HepG2 (cell line): Measurements from ENCODE around the gene SPAG5. TPM values are rescaled to one million over a fixed set of nuclear protein-coding genes. Genes with fewer than 3 reads are reported as not detected.

Source experiments
- BCL3 ChIP-seq: sonication (generic); formaldehyde crosslinking; IDR thresholded peaks from 2 replicates; pipeline ENCODE4 v1.5.1; 2020; ENCODE audit warnings: mild to moderate bottlenecking, missing genetic modification reagents, moderate library complexity
- DMTF1 ChIP-seq: sonication (generic); formaldehyde crosslinking; IDR thresholded peaks from 2 replicates; pipeline ENCODE4 v1.4.0; 2020; ENCODE audit warnings: mild to moderate bottlenecking, missing genetic modification reagents
- FOXA1 ChIP-seq, 2 experiments: fragments of 450-650 bp in 1 of 2; sonication (generic) in 1 of 2; formaldehyde crosslinking in 1 of 2; IDR thresholded peaks; 2 replicates each; pipeline versions ENCODE4 v1.4.0 to v1.6.1; 2016 to 2020; ENCODE audit warnings: missing genetic modification reagents in 1 of 2
- IRF9 ChIP-seq: sonication (generic); formaldehyde crosslinking; IDR thresholded peaks from 2 replicates; pipeline ENCODE4 v1.8.0; 2022; ENCODE audit warnings: missing genetic modification reagents, mild to moderate bottlenecking, borderline replicate concordance
- NCOA1 ChIP-seq: sonication (generic); formaldehyde crosslinking; IDR thresholded peaks from 2 replicates; pipeline ENCODE4 v1.9.0; 2021; ENCODE audit warnings: missing genetic modification reagents
- NFAT5 ChIP-seq: sonication (generic); formaldehyde crosslinking; IDR thresholded peaks from 2 replicates; pipeline ENCODE4 v1.4.0; 2020; ENCODE audit warnings: missing genetic modification reagents
- NKX3-1 ChIP-seq: sonication (generic); formaldehyde crosslinking; IDR thresholded peaks from 2 replicates; pipeline ENCODE4 v1.5.0; 2020; ENCODE audit warnings: missing genetic modification reagents
- PHF20 ChIP-seq: sonication (generic); formaldehyde crosslinking; IDR thresholded peaks from 2 replicates; pipeline ENCODE4 v1.5.0; 2020; ENCODE audit warnings: mild to moderate bottlenecking, missing genetic modification reagents
- POLR2A ChIP-seq, 2 experiments: IDR thresholded peaks; 2 replicates each; pipeline ENCODE4 v1.6.1; 2011; ENCODE audit warnings: low read depth in 2 of 2, low read length in 2 of 2, mild to moderate bottlenecking in 1 of 2, moderate library complexity in 1 of 2; ENCODE audit not compliant: insufficient read depth in 1 of 2
- SMYD3 ChIP-seq: sonication (generic); formaldehyde crosslinking; IDR thresholded peaks from 2 replicates; pipeline ENCODE4 v1.8.1; 2023; ENCODE audit warnings: mild to moderate bottlenecking, missing genetic modification reagents
- SRSF9 ChIP-seq: fragments of 200-400 bp; formaldehyde crosslinking; IDR thresholded peaks from 2 replicates; pipeline ENCODE4 v1.6.1; 2018; ENCODE audit warnings: borderline replicate concordance, mild to moderate bottlenecking, low read depth, low read length; ENCODE audit not compliant: insufficient read depth, poor library complexity, severe bottlenecking
- SUZ12 ChIP-seq: fragments of 150-350 bp; IDR thresholded peaks from 2 replicates; pipeline ENCODE4 v1.6.1; 2014; ENCODE audit warnings: low read depth, low read length
- TAF15 ChIP-seq: fragments of 200-400 bp; formaldehyde crosslinking; IDR thresholded peaks from one replicate; pipeline ENCODE4 v1.6.1; 2018; ENCODE audit warnings: mild to moderate bottlenecking, low read depth, low read length; ENCODE audit not compliant: poor library complexity, severe bottlenecking
- TSC22D2 ChIP-seq: sonication (generic); formaldehyde crosslinking; IDR thresholded peaks from 2 replicates; pipeline ENCODE4 v1.5.1; 2020; ENCODE audit warnings: missing genetic modification reagents, mild to moderate bottlenecking, borderline replicate concordance
- ZFP37 ChIP-seq: sonication (generic); formaldehyde crosslinking; IDR thresholded peaks from 2 replicates; pipeline ENCODE4 v1.4.0; 2020; ENCODE audit warnings: missing genetic modification reagents, borderline replicate concordance
- ZNF234 ChIP-seq: sonication (generic); formaldehyde crosslinking; conservative IDR thresholded peaks from 2 replicates; pipeline ENCODE4 v1.5.1; 2020; ENCODE audit warnings: mild to moderate bottlenecking, missing genetic modification reagents
- ZNF484 ChIP-seq: sonication (generic); formaldehyde crosslinking; IDR thresholded peaks from 2 replicates; pipeline ENCODE4 v1.5.1; 2020; ENCODE audit warnings: mild to moderate bottlenecking, low read depth, missing genetic modification reagents, borderline replicate concordance
- ZNF607 ChIP-seq: sonication (generic); formaldehyde crosslinking; IDR thresholded peaks from 2 replicates; pipeline ENCODE4 v1.5.1; 2020; ENCODE audit warnings: missing genetic modification reagents, mild to moderate bottlenecking, borderline replicate concordance
- ZNF747 ChIP-seq: sonication (generic); formaldehyde crosslinking; IDR thresholded peaks from 2 replicates; pipeline ENCODE4 v1.8.1; 2023; ENCODE audit warnings: missing genetic modification reagents, mild to moderate bottlenecking, borderline replicate concordance
- ZSCAN30 ChIP-seq: sonication (generic); formaldehyde crosslinking; IDR thresholded peaks from 2 replicates; pipeline ENCODE4 v1.5.0; 2020; ENCODE audit warnings: mild to moderate bottlenecking, missing genetic modification reagents
- polyA plus RNA-seq, 8 experiments: library from polyadenylated mRNA; depleted of rRNA in 3 of 8; stranded (reverse) in 7 of 8; unstranded in 1 of 8; fragments of >200 nt; fragmentation: Illumina TruSeq in 4 of 8; extraction: Trizol in 4 of 8; gene quantifications; 2 replicates each; pipeline versions ENCODE4 v1.2.1 to v1.2.3, GENCODE V29; 2011 to 2016; ENCODE audit warnings: low read depth in 4 of 8, missing spikeins in 1 of 8, mixed read lengths in 1 of 8; ENCODE audit not compliant: insufficient read depth in 1 of 8
- total RNA-seq, 5 experiments: library from RNA; depleted of rRNA; stranded (reverse); fragments of >200 nt; fragmentation: Illumina TruSeq; extraction: Trizol; gene quantifications; 2 replicates each; pipeline ENCODE4 v1.2.3, GENCODE V29; 2016; ENCODE audit warnings: low read depth in 1 of 5

The SPAG5 gene
- total and polyA plus RNA-seq, 2 of the 13 experiments (the other 11 are each of a cell fraction or from before 2014, with no cell fraction given), result 41.4 to 98.0 TPM

- no peak for TF ChIP-seq DMTF1 (CRISPR knock-in tag)
- no peak for TF ChIP-seq PHF20 (CRISPR knock-in tag)
- TF ChIP-seq ZNF234, result no peak
- peak; percentile 78 to 83 for TF ChIP-seq POLR2A (IDR thresholded peaks at IDR 0.05; ENCODE audit: insufficient read depth in 1 of 2, low read depth in 2 of 2, low read length in 2 of 2)
- TF ChIP-seq BCL3 (CRISPR knock-in tag), result 0 out of 2 replicates have a peak, but pooled peaks have one; percentile 37
- TF ChIP-seq ZNF607 (CRISPR knock-in tag), result no peak; the same call in 1 of the 2 replicates
- TF ChIP-seq TAF15, result no peak
- TF ChIP-seq NCOA1 (CRISPR knock-in tag), result no peak
- no peak for TF ChIP-seq ZNF484 (CRISPR knock-in tag)
- no peak for TF ChIP-seq NKX3-1
- no peak for TF ChIP-seq TSC22D2 (CRISPR knock-in tag)
- peak; percentile 60; the same call in 1 of the 2 replicates for TF ChIP-seq NFAT5 (CRISPR knock-in tag)
- no peak for TF ChIP-seq ZNF747 (CRISPR knock-in tag)
- TF ChIP-seq ZFP37 (CRISPR knock-in tag), result 0 out of 2 replicates have a peak, but pooled peaks have one; percentile 52
- TF ChIP-seq SUZ12, result no peak
- TF ChIP-seq IRF9 (CRISPR knock-in tag), result no peak
- TF ChIP-seq FOXA1 (IDR thresholded peaks at IDR 0.05), result no peak
- no peak for TF ChIP-seq FOXA1 (CRISPR knock-in tag; IDR thresholded peaks at IDR 0.05)
- no peak for TF ChIP-seq SRSF9
- TF ChIP-seq SMYD3 (CRISPR knock-in tag), result no peak
- TF ChIP-seq ZSCAN30 (CRISPR knock-in tag), result no peak
Observed at GRCh38 chr17:28598799-28599310, at the start of gene SPAG5 (continued).
